SK-N-SH (cell line): Measurements from ENCODE around the gene CA4. TPM values are rescaled to one million over a fixed set of nuclear protein-coding genes. Genes with fewer than 3 reads are reported as not detected.

Experiments used
- CTCF ChIA-PET: fragments of 300-600, 350-600 bp; formaldehyde crosslinking; extraction: SDS; loops from one replicate; lab custom pipeline; 2021; lab: Yijun Ruan, JAX
- POLR2A ChIA-PET: fragments of 350-600 bp; sonication (Branson Sonifier 250); formaldehyde crosslinking; extraction: SDS; loops from one replicate; lab custom pipeline; 2020; ENCODE audit warnings: antibody characterized with exemption, inconsistent platforms; lab: Yijun Ruan, JAX
- DNase-seq: peaks from one replicate; pipeline ENCODE4 v3.0.0; 2012
- H2AFZ ChIP-seq: fragments of 200-600 bp; sonication (generic); 2 replicates; pipeline ENCODE4 v1.8.1; 2016; ENCODE audit warnings: antibody characterized with exemption, mild to moderate bottlenecking, low read depth
- H3F3A ChIP-seq: fragments of 200-600 bp; sonication (generic); replicated peaks from 2 replicates; pipeline ENCODE3; 2016; ENCODE audit warnings: antibody characterized with exemption, mild to moderate bottlenecking; ENCODE audit not compliant: insufficient read depth
- H3K27ac ChIP-seq, 2 experiments: fragments of 200-500 bp in 1 of 2; fragments of 200-600 bp in 1 of 2; sonication (Bioruptor generic) in 1 of 2; sonication (generic), shearing (Covaris generic) in 1 of 2; 2 replicates each; pipeline versions ENCODE4 v1.5.1 to v1.6.1; 2014 to 2016; ENCODE audit warnings: low read depth in 2 of 2, inconsistent platforms in 1 of 2, low read length in 1 of 2, mild to moderate bottlenecking in 1 of 2, mixed read lengths in 1 of 2
- H3K27me3 ChIP-seq: fragments of 200-600 bp; sonication (generic), shearing (Covaris generic); 2 replicates; pipeline ENCODE4 v1.6.1; 2016; ENCODE audit warnings: mixed run types; ENCODE audit not compliant: insufficient read depth
- H3K36me3 ChIP-seq, 2 experiments: fragments of 200-500 bp in 1 of 2; fragments of 200-600 bp in 1 of 2; sonication (Bioruptor generic) in 1 of 2; sonication (generic) in 1 of 2; replicated peaks in 1 of 2; 2 replicates each; pipeline versions ENCODE3 to v1.5.1; 2014 to 2016; ENCODE audit warnings: low read length in 1 of 2, mild to moderate bottlenecking in 1 of 2; ENCODE audit not compliant: insufficient read depth in 2 of 2, control insufficient read depth in 1 of 2
- H3K4me1 ChIP-seq, 2 experiments: fragments of 200-500 bp in 1 of 2; fragments of 200-600 bp in 1 of 2; sonication (Bioruptor generic) in 1 of 2; sonication (generic), shearing (Covaris generic) in 1 of 2; 2 replicates each; pipeline versions ENCODE4 v1.5.1 to v1.6.1; 2014 to 2016; ENCODE audit warnings: low read depth in 1 of 2, low read length in 1 of 2, mixed run types in 1 of 2; ENCODE audit not compliant: insufficient read depth in 2 of 2, control insufficient read depth in 1 of 2
- H3K4me2 ChIP-seq: fragments of 200-600 bp; sonication (generic), shearing (Covaris generic); 2 replicates; pipeline ENCODE4 v1.6.1; 2017; ENCODE audit warnings: mixed run types
- H3K4me3 ChIP-seq, 2 experiments: fragments of 200-500 bp in 1 of 2; fragments of 200-600 bp in 1 of 2; sonication (Bioruptor generic) in 1 of 2; sonication (generic), shearing (Covaris generic) in 1 of 2; 2 replicates each; pipeline versions ENCODE4 v1.5.1 to v1.8.1; 2014 to 2016; ENCODE audit warnings: low read depth in 2 of 2, inconsistent platforms in 1 of 2, low read length in 1 of 2, mild to moderate bottlenecking in 1 of 2, mixed read lengths in 1 of 2, moderate library complexity in 1 of 2
- H3K79me2 ChIP-seq: fragments of 200-600 bp; sonication (generic); 2 replicates; pipeline ENCODE4 v1.8.1; 2017; ENCODE audit warnings: mild to moderate bottlenecking; ENCODE audit not compliant: insufficient read depth
- H3K9ac ChIP-seq: fragments of 200-600 bp; sonication (generic); 2 replicates; pipeline ENCODE4 v1.6.1; 2017; ENCODE audit warnings: mixed run types
- H3K9me2 ChIP-seq: fragments of 200-600 bp; sonication (generic); 2 replicates; pipeline ENCODE4 v1.6.1; 2017; ENCODE audit warnings: mixed run types
- H3K9me3 ChIP-seq: fragments of 200-600 bp; sonication (generic); 2 replicates; pipeline ENCODE4 v1.6.1; 2017; ENCODE audit warnings: mixed run types, mild to moderate bottlenecking, moderate library complexity
- H4K20me1 ChIP-seq: fragments of 200-600 bp; sonication (generic); 2 replicates; pipeline ENCODE4 v1.6.1; 2017; ENCODE audit warnings: mild to moderate bottlenecking, mixed run types; ENCODE audit not compliant: insufficient read depth
- FOSL2 ChIP-seq: IDR thresholded peaks from 2 replicates; pipeline ENCODE4 v1.4.0; 2012; ENCODE audit warnings: low read depth, mild to moderate bottlenecking, moderate library complexity, borderline replicate concordance
- FOXM1 ChIP-seq: IDR thresholded peaks from 2 replicates; pipeline ENCODE4 v1.4.0; 2012; ENCODE audit warnings: low read depth, mild to moderate bottlenecking
- JUND ChIP-seq: IDR thresholded peaks from 2 replicates; pipeline ENCODE4 v1.4.0; 2012
- MXI1 ChIP-seq: IDR thresholded peaks from 2 replicates; pipeline ENCODE4 v1.6.1; 2012; ENCODE audit warnings: mild to moderate bottlenecking, low read depth, low read length, improper control_type of control experiment
- NRF1 ChIP-seq: IDR thresholded peaks from 2 replicates; pipeline ENCODE4 v1.6.1; 2012; ENCODE audit warnings: low read depth, mild to moderate bottlenecking, low read length
- RXRA ChIP-seq: IDR thresholded peaks from 2 replicates; pipeline ENCODE4 v1.4.0; 2012; ENCODE audit warnings: low read depth, mild to moderate bottlenecking, borderline replicate concordance
- TAF1 ChIP-seq: IDR thresholded peaks from 2 replicates; pipeline ENCODE4 v1.6.1; 2012; ENCODE audit warnings: low read depth, mild to moderate bottlenecking, low read length, moderate library complexity, borderline replicate concordance
- TCF12 ChIP-seq: IDR thresholded peaks from 2 replicates; pipeline ENCODE4 v1.4.0; 2012
- YY1 ChIP-seq: IDR thresholded peaks from 2 replicates; pipeline ENCODE4 v1.4.0; 2012; ENCODE audit warnings: low read depth, mild to moderate bottlenecking
- whole genome bisulfite sequencing: methylation state at CpG from one replicate; pipeline ENCODE4 v1.1.6; 2017; ENCODE audit warnings: low lambda C conversion rate; 5-methylcytosine and 5-hydroxymethylcytosine counted together
- polyA plus RNA-seq, 3 experiments: library from polyadenylated mRNA; depleted of rRNA; stranded (reverse); fragments of >200 nt; gene quantifications; 2 replicates each; pipeline ENCODE4 v1.2.3, GENCODE V29; 2012
- TF ChIP-seq, protein P1 (sequence below): IDR thresholded peaks from 2 replicates; pipeline ENCODE4 v1.4.0; 2012; ENCODE audit warnings: low read depth
- TF ChIP-seq, protein P2 (sequence below): fragments of 150-350 bp; IDR thresholded peaks from 2 replicates; pipeline ENCODE4 v1.6.1; 2016; ENCODE audit warnings: mild to moderate bottlenecking, low read depth, low read length
- TF ChIP-seq, protein P3 (sequence below): IDR thresholded peaks from 2 replicates; pipeline ENCODE4 v1.4.0; 2012; ENCODE audit warnings: low read depth, borderline replicate concordance
- TF ChIP-seq, protein P4 (sequence below): IDR thresholded peaks from 2 replicates; pipeline ENCODE4 v1.4.0; 2012; ENCODE audit warnings: low read depth, borderline replicate concordance

CA4 gene
- polyA plus RNA-seq, 1 of the 3 experiments (the other 2 are of a cell fraction): 0.21 TPM

DNA sequence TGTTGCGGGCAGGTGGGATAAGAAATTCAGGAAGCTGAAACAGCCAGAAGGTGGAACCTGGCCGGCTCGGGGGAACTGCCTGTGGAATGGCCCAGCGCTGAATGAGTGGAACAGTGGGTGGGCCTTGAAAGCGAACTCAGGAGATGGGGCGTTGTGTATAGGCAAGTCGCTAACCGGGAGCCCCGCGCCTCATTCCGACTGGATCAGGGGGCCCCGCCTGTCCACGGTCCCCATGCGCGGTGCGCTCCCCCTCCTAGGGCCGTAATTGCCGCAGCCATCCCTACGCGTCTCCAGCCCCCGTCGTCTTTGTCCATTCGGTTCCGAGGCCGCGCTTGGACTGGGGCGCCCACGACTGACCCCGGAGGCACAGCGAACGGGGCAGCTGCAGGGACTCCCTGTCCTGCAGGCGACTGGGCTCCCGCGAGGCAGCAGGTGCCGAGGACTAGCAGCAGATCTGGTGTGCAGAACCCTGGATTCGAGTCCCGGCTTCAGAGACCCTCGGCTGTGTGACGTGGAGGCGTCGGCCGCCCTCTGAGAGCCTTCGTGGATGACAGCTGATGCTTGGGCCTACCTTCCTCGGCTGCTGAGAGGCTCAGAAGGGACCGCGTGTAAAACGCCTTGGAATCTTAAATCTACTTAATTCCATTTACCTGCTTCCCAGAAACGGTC lies 10.9 kb upstream of the CA4 start:
- Histone ChIP-seq H2AFZ (no peak overlapping the region), H3K4me1 (peaks cover 9 to 31% of the 10 kb centered on the region in 2 experiments; a peak in 3 of 4 replicates), H3K9me3 (no peaks in the 10 kb centered on the region), H3K4me3 (no peak overlapping the region), H3K36me3 (no peaks in the 10 kb centered on the region), H3K27ac (no peak overlapping the region), H3K9me2 (no peaks in the 10 kb centered on the region), H3K27me3 (no peaks in the 10 kb centered on the region), H3F3A (peaks cover 12% of the 10 kb centered on the region), H4K20me1 (no peaks in the 10 kb centered on the region), H3K9ac (no peak overlapping the region), H3K79me2 (peaks cover 12% of the 10 kb centered on the region), H3K4me2 (no peak overlapping the region)
- 88% methylated on average over 48 of the region's 48 CpGs for WGBS
- DNase-seq: no peak
- ChIA-PET POLR2A (no interaction called here), CTCF (interaction anchor here (1.3 kb wide), 1 partner anchor 11 kb away, joined by 4 read pairs; the partner anchor contains the start of gene CA4)
- TF ChIP-seq, protein P1, sequence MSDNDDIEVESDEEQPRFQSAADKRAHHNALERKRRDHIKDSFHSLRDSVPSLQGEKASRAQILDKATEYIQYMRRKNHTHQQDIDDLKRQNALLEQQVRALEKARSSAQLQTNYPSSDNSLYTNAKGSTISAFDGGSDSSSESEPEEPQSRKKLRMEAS: no peak
- TF ChIP-seq RXRA (no peak), FOSL2 (no peak), TCF12 (no peak), MXI1 (no peak), YY1 (no peak), NRF1 (no peak), FOXM1 (no peak), TAF1 (no peak), JUND (no peak)
- TF ChIP-seq, protein P2, sequence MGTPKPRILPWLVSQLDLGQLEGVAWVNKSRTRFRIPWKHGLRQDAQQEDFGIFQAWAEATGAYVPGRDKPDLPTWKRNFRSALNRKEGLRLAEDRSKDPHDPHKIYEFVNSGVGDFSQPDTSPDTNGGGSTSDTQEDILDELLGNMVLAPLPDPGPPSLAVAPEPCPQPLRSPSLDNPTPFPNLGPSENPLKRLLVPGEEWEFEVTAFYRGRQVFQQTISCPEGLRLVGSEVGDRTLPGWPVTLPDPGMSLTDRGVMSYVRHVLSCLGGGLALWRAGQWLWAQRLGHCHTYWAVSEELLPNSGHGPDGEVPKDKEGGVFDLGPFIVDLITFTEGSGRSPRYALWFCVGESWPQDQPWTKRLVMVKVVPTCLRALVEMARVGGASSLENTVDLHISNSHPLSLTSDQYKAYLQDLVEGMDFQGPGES: no peak
- TF ChIP-seq, protein P3, sequence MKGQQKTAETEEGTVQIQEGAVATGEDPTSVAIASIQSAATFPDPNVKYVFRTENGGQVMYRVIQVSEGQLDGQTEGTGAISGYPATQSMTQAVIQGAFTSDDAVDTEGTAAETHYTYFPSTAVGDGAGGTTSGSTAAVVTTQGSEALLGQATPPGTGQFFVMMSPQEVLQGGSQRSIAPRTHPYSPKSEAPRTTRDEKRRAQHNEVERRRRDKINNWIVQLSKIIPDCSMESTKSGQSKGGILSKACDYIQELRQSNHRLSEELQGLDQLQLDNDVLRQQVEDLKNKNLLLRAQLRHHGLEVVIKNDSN: no peak
- TF ChIP-seq, protein P4, sequence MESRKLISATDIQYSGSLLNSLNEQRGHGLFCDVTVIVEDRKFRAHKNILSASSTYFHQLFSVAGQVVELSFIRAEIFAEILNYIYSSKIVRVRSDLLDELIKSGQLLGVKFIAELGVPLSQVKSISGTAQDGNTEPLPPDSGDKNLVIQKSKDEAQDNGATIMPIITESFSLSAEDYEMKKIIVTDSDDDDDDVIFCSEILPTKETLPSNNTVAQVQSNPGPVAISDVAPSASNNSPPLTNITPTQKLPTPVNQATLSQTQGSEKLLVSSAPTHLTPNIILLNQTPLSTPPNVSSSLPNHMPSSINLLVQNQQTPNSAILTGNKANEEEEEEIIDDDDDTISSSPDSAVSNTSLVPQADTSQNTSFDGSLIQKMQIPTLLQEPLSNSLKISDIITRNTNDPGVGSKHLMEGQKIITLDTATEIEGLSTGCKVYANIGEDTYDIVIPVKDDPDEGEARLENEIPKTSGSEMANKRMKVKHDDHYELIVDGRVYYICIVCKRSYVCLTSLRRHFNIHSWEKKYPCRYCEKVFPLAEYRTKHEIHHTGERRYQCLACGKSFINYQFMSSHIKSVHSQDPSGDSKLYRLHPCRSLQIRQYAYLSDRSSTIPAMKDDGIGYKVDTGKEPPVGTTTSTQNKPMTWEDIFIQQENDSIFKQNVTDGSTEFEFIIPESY: no peak
